PC-9 (cell line): ENCODE data around the gene MAP4K4. TPM values are rescaled to one million over a fixed set of nuclear protein-coding genes. Genes with fewer than 3 reads are reported as not detected.

Experiments
- BruUV-seq: library from RNA; stranded (reverse); fragments of 400-500 nt; replicated peaks from 2 replicates; lab custom pipeline; 2021; lab: Mats Ljungman, UMichigan
- CTCF ChIA-PET: fragments of 300-600 bp; sonication (Branson Sonifier 250); formaldehyde crosslinking; loops from one replicate; lab custom pipeline; 2022; ENCODE audit warnings: antibody characterized with exemption; lab: Charles Lee
- POLR2A ChIA-PET: fragments of 300-600 bp; sonication (Branson Sonifier 250); formaldehyde crosslinking; loops from one replicate; lab custom pipeline; 2022; ENCODE audit warnings: antibody characterized with exemption; ENCODE audit not compliant: unreplicated experiment; lab: Charles Lee
- DNase-seq, 2 experiments: peaks; one replicate each; pipeline versions ENCODE4 v3.0.0 to v3.0.0-alpha.2; 2015 to 2022; ENCODE audit warnings: mixed read lengths in 1 of 2
- H2AFZ ChIP-seq: fragments of 200-600 bp; sonication (generic); 2 replicates; pipeline ENCODE4 v1.8.1; 2017; ENCODE audit warnings: antibody characterized with exemption
- H3F3A ChIP-seq: fragments of 200-600 bp; sonication (generic); 2 replicates; pipeline ENCODE4 v1.8.1; 2017; ENCODE audit warnings: antibody characterized with exemption, mild to moderate bottlenecking, low read depth; ENCODE audit not compliant: insufficient read depth
- H3K27ac ChIP-seq: fragments of 200-600 bp; sonication (generic); 2 replicates; pipeline ENCODE4 v1.6.1; 2016; ENCODE audit warnings: mixed run types
- H3K27me3 ChIP-seq: fragments of 200-600 bp; sonication (generic); 2 replicates; pipeline ENCODE4 v1.6.1; 2016; ENCODE audit warnings: low read depth, mixed run types; ENCODE audit not compliant: insufficient read depth
- H3K36me3 ChIP-seq: fragments of 200-600 bp; sonication (generic); 2 replicates; pipeline ENCODE4 v1.6.1; 2016; ENCODE audit warnings: low read depth, mixed run types
- H3K4me1 ChIP-seq: fragments of 200-600 bp; sonication (generic); replicated peaks from 2 replicates; pipeline ENCODE4 v1.6.1; 2016; ENCODE audit warnings: mixed run types; ENCODE audit not compliant: insufficient read depth
- H3K4me2 ChIP-seq: fragments of 200-600 bp; sonication (generic); 2 replicates; pipeline ENCODE4 v1.6.1; 2017; ENCODE audit warnings: mixed run types
- H3K4me3 ChIP-seq: fragments of 200-600 bp; sonication (generic); 2 replicates; pipeline ENCODE4 v1.6.1; 2016; ENCODE audit warnings: mixed run types
- H3K79me2 ChIP-seq: fragments of 200-600 bp; sonication (generic); 2 replicates; pipeline ENCODE4 v1.6.1; 2017; ENCODE audit warnings: low read depth, mixed run types
- H3K9me2 ChIP-seq: fragments of 200-600 bp; sonication (generic); 2 replicates; pipeline ENCODE4 v1.8.1; 2017; ENCODE audit warnings: mild to moderate bottlenecking; ENCODE audit not compliant: insufficient read depth
- H3K9me3 ChIP-seq: fragments of 200-600 bp; sonication (generic); 2 replicates; pipeline ENCODE4 v1.8.1; 2016; ENCODE audit warnings: low read depth; ENCODE audit not compliant: insufficient read depth
- H4K20me1 ChIP-seq: fragments of 200-600 bp; sonication (generic); 2 replicates; pipeline ENCODE4 v1.8.1; 2017; ENCODE audit not compliant: insufficient read depth
- CTCF ChIP-seq: fragments of 200-600 bp; sonication (generic); conservative IDR thresholded peaks from 2 replicates; pipeline ENCODE4 v1.6.1; 2017; ENCODE audit warnings: mixed run types, antibody characterized with exemption, mild to moderate bottlenecking, moderate library complexity
- EZH2 ChIP-seq: fragments of 200-600 bp; sonication (generic); IDR thresholded peaks from 2 replicates; pipeline ENCODE4 v1.8.0; 2017; ENCODE audit warnings: antibody characterized with exemption, low read depth
- intact Hi-C: fragments of 100-400 bp; cut with micrococcal nuclease; formaldehyde crosslinking; loops from one replicate; pipeline ENCODE4 v1.10.0; 2022; ENCODE audit not compliant: unreplicated experiment
- total RNA-seq: library from RNA; stranded (reverse); gene quantifications from 2 replicates; pipeline ENCODE4 v1.2.3, GENCODE V29; 2021

The MAP4K4 gene
- total RNA-seq, 1 experiment from 2014 or later: 129 TPM

- H3K27ac ChIP-seq: peak overlapping the region; percentile 58
- peaks cover 94% of the 10 kb centered on the region for H3K79me2 ChIP-seq
- intact Hi-C loops: no loop called here
- H3K4me2 ChIP-seq: peak overlapping the region; percentile 43
- H4K20me1 ChIP-seq: peaks cover 57% of the 10 kb centered on the region
- CTCF ChIA-PET: interaction anchor here (0.6 kb wide), 1 partner anchor 715 kb away, joined by 5 read pairs; no protein-coding TSS in a partner anchor
- TF ChIP-seq EZH2: no peak
- TF ChIP-seq CTCF: no peak
- peaks cover 67% of the 10 kb centered on the region for H3K4me1 ChIP-seq
- POLR2A ChIA-PET: interaction anchor here (0.7 kb wide), 1 partner anchor 92 kb away, joined by 3 read pairs; no protein-coding TSS in a partner anchor
- no peaks in the 10 kb centered on the region for H3K9me2 ChIP-seq
- H3F3A ChIP-seq: peaks cover 55% of the 10 kb centered on the region
- peak in 1 of 2 experiments; percentile 86 for DNase-seq
- no peaks in the 10 kb centered on the region for H3K9me3 ChIP-seq
- H2AFZ ChIP-seq: no peak overlapping the region
- no peak overlapping the region for H3K4me3 ChIP-seq
- no TSS peak for BruUV-seq
- no peaks in the 10 kb centered on the region for H3K27me3 ChIP-seq
- peaks cover 12% of the 10 kb centered on the region; the same call in 1 of the 2 replicates for H3K36me3 ChIP-seq
These were observed 39.4 kb downstream of the MAP4K4 start for GRCh38 chr2:101736861-101737291.

DNA sequence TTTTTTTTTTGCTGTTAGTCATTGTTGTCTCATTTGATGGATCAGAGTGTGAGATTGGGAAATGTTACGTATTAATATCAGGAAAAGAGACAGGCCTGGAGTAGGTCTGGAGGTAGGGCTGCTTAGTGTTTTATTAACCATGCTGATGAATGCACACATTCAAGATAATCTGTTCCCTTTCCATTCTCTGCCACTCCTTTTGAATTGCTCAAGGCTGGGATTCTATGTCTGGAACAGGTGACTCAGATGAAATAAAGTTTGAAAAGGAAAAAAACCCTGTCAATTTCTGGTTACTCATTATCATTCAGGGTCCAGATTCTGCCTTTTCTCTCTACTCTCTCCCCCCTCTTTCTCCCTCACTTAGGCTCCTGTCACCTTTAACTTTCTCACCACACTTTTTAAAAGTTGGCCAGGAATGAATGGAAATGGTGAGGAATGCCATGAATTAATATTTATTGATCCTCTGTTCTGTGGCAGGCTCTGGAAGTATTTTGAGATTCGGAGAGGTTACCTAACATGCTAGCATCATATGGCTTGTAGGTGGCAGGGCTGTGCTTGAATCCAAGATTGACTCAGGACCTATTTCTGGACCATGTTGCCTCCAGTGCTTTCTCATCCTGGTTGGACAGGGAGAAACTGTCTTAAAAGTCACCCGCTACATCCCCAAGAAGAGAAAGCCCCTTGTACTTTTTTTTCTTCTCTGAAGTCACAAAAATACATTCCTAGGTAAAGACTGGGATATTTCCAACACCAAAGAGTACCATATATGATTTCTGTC is 40.2 kb downstream of the MAP4K4 start:
- Histone ChIP-seq H3K27ac (peak overlapping the region; percentile 59), H3K9me2 (no peaks in the 10 kb centered on the region), H3F3A (peaks cover 51% of the 10 kb centered on the region), H3K4me2 (peak overlapping the region; percentile 35), H3K9me3 (no peaks in the 10 kb centered on the region), H3K27me3 (no peaks in the 10 kb centered on the region), H3K4me3 (no peak overlapping the region), H2AFZ (no peak overlapping the region), H3K4me1 (peaks cover 69% of the 10 kb centered on the region), H4K20me1 (peaks cover 64% of the 10 kb centered on the region), H3K79me2 (peaks cover 94% of the 10 kb centered on the region), H3K36me3 (peaks cover 12% of the 10 kb centered on the region; the same call in 1 of the 2 replicates)
- ChIA-PET POLR2A (no interaction called here), CTCF (interaction anchor here (0.6 kb wide), 2 partner anchors 10 to 714 kb away, joined by 4 to 5 read pairs; no protein-coding TSS in a partner anchor)
- DNase-seq: peak in 1 of 2 experiments; percentile 69
- intact Hi-C loops: no loop called here
- BruUV-seq: no TSS peak
- no peak for TF ChIP-seq EZH2
- no peak for TF ChIP-seq CTCF

DNA sequence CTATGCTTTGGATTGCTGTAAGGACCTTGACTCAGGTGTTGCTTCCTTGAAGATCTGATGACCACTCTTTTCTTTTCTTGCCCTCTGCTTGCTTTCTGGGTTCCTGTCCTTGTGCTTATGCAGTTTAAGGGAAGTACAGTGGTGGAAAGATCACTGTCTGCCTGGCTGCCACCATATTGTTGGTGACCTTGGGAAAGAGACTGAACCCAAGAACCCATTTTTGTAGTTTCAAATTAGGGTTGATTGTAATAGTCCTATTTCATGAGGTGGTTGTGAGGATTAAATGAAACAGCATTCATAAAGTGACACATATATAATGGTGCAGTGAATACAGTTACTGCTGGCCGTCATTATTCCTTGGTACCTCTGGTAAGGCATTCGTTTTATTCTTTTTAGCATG is 41.1 kb downstream of the MAP4K4 start:
- Histone ChIP-seq H4K20me1 (peaks cover 63% of the 10 kb centered on the region), H3K36me3 (peaks cover 18% of the 10 kb centered on the region), H3K9me2 (no peaks in the 10 kb centered on the region), H2AFZ (no peak overlapping the region), H3K27ac (peak overlapping the region; percentile 59; the same call in 1 of the 2 replicates), H3K4me3 (no peak overlapping the region), H3K79me2 (peaks cover 94% of the 10 kb centered on the region), H3K27me3 (no peaks in the 10 kb centered on the region), H3F3A (peaks cover 58% of the 10 kb centered on the region), H3K4me1 (peaks cover 68% of the 10 kb centered on the region), H3K9me3 (no peaks in the 10 kb centered on the region), H3K4me2 (no peak overlapping the region)
- intact Hi-C loops: no loop called here
- no peak for TF ChIP-seq CTCF
- TF ChIP-seq EZH2: no peak
- CTCF ChIA-PET: no interaction called here
- DNase-seq: no peak
- no TSS peak for BruUV-seq
- POLR2A ChIA-PET: no interaction called here
